Left forelimb (tissue), 1 donor: ENCODE measurements around the gene TRPV5.

Source experiments
- DNase-seq: peaks from one replicate; pipeline ENCODE4 v3.0.0-alpha.2; 2018; ENCODE audit warnings: low spot score

TRPV5 gene

GRCh38 chr7:142940966-142941535 is 7.5 kb upstream of the TRPV5 start:
- no peak for DNase-seq

GRCh38 chr7:142939226-142939910 is 5.8 kb upstream of the TRPV5 start, which contains the start of gene LLCFC1:
LLCFC1 (plus strand) TSS chr7:142939484; CDS start chr7:142939622, 138 bp downstream.
- no peak for DNase-seq

GRCh38 chr7:142938611-142939010 is 5.1 kb upstream of the TRPV5 start:
- DNase-seq = no peak

GRCh38 chr7:142935941-142936565 is 2.5 kb upstream of the TRPV5 start:
- DNase-seq = no peak

GRCh38 chr7:142934056-142934455 is 510 bp upstream of the TRPV5 start:
- DNase-seq = no peak

GRCh38 chr7:142933092-142933475 is 462 bp downstream of the TRPV5 start:
- no peak for DNase-seq

GRCh38 chr7:142932386-142933091 is 1.0 kb downstream of the TRPV5 start:
- no peak for DNase-seq

GRCh38 chr7:142930126-142930730 is 3.3 kb downstream of the TRPV5 start:
- no peak for DNase-seq

- no peak for DNase-seq
Observed at GRCh38 chr7:142927949-142928348, 5.6 kb downstream of the TRPV5 start.

GRCh38 chr7:142927085-142927745 is 6.3 kb downstream of the TRPV5 start:
- DNase-seq = no peak

- no peak for DNase-seq
Observed at GRCh38 chr7:142925413-142925812, 8.1 kb downstream of the TRPV5 start.

GRCh38 chr7:142923391-142923790 is 10.2 kb downstream of the TRPV5 start:
- DNase-seq = no peak

- DNase-seq = no peak
Observed at GRCh38 chr7:142919656-142920055, 13.9 kb downstream of the TRPV5 start.

GRCh38 chr7:142918901-142919300 is 14.6 kb downstream of the TRPV5 start:
- DNase-seq = no peak

GRCh38 chr7:142917447-142917846 is 16.1 kb downstream of the TRPV5 start:
- DNase-seq = no peak

GRCh38 chr7:142916508-142916907 is 17.0 kb downstream of the TRPV5 start:
- DNase-seq = no peak

- no peak for DNase-seq
Observed at GRCh38 chr7:142915315-142915714, 18.2 kb downstream of the TRPV5 start.

GRCh38 chr7:142914121-142914520 is 19.4 kb downstream of the TRPV5 start:
- DNase-seq = no peak

- DNase-seq = no peak
Observed at GRCh38 chr7:142913566-142913965, 20.0 kb downstream of the TRPV5 start.

GRCh38 chr7:142913051-142913450 is 20.5 kb downstream of the TRPV5 start:
- DNase-seq = no peak

- no peak for DNase-seq
Observed at GRCh38 chr7:142910481-142910880, 23.1 kb downstream of the TRPV5 start.

- DNase-seq = no peak
Observed at GRCh38 chr7:142910031-142910433, 23.5 kb downstream of the TRPV5 start.
